Activated naive CD8-positive, alpha-beta T cell treated with anti-CD3 and anti-CD28 coated beads for 36 hours (primary cell): ENCODE results near the gene HOXA3. TPM values are rescaled to one million over a fixed set of nuclear protein-coding genes. Genes with fewer than 3 reads are reported as not detected.
A peak's percentile ranks its signal among the peaks of the same experiment; 100 is the strongest.

Experiments used
- DNase-seq: peaks from one replicate; pipeline ENCODE4 v3.0.0; 2021
- H3K27ac Mint-ChIP-seq: one replicate; pipeline ENCODE4 v1.8.0; 2022; ENCODE audit warnings: mild to moderate bottlenecking, moderate library complexity, mixed read lengths
- H3K27me3 Mint-ChIP-seq: one replicate; pipeline ENCODE4 v1.8.0; 2022; ENCODE audit warnings: mild to moderate bottlenecking, mixed read lengths
- H3K36me3 Mint-ChIP-seq: one replicate; pipeline ENCODE4 v1.8.0; 2021; ENCODE audit warnings: mild to moderate bottlenecking, mixed read lengths
- H3K4me1 Mint-ChIP-seq: one replicate; pipeline ENCODE4 v1.8.0; 2021; ENCODE audit warnings: mixed read lengths
- H3K4me3 Mint-ChIP-seq: one replicate; pipeline ENCODE4 v1.8.0; 2022; ENCODE audit warnings: mild to moderate bottlenecking, moderate library complexity, mixed read lengths
- H3K9me3 Mint-ChIP-seq: one replicate; pipeline ENCODE4 v1.8.0; 2022; ENCODE audit warnings: mixed read lengths
- total RNA-seq, 2 experiments: library from RNA; stranded (reverse); gene quantifications; one replicate each; pipeline ENCODE4 v1.2.3, GENCODE V29; 2021

HOXA3 gene
- total RNA-seq, 2 experiments from 2014 or later: not detected

GRCh38 chr7:27149842-27150567, 2.4 kb downstream of the HOXA3 start:
- H3K9me3 Mint-ChIP-seq: no peaks in the 10 kb centered on the region
- peaks cover 98% of the 10 kb centered on the region for H3K27me3 Mint-ChIP-seq
- no peak for DNase-seq
- peaks cover 2% of the 10 kb centered on the region for H3K36me3 Mint-ChIP-seq
- peaks cover 31% of the 10 kb centered on the region for H3K4me1 Mint-ChIP-seq
- H3K4me3 Mint-ChIP-seq: peak overlapping the region; percentile 64
- no peak overlapping the region for H3K27ac Mint-ChIP-seq

- Mint-ChIP-seq H3K4me3 (no peak overlapping the region), H3K27ac (no peak overlapping the region), H3K9me3 (no peaks in the 10 kb centered on the region), H3K36me3 (no peaks in the 10 kb centered on the region), H3K27me3 (peaks cover 95% of the 10 kb centered on the region), H3K4me1 (peaks cover 25% of the 10 kb centered on the region)
- no peak for DNase-seq
Observed at GRCh38 chr7:27148756-27149641, 3.4 kb downstream of the HOXA3 start.

- H3K9me3 Mint-ChIP-seq: no peaks in the 10 kb centered on the region
- DNase-seq: no peak
- H3K4me3 Mint-ChIP-seq: peak overlapping the region; percentile 65
- H3K27me3 Mint-ChIP-seq: peaks cover 89% of the 10 kb centered on the region
- no peak overlapping the region for H3K27ac Mint-ChIP-seq
- H3K4me1 Mint-ChIP-seq: peaks cover 25% of the 10 kb centered on the region
- no peaks in the 10 kb centered on the region for H3K36me3 Mint-ChIP-seq
Observed at GRCh38 chr7:27148031-27148755, 4.2 kb downstream of the HOXA3 start.

- Mint-ChIP-seq H3K4me3 (peak within 1 kb of the TSS; percentile 65), H3K9me3 (no peaks in the 10 kb centered on the region), H3K4me1 (peaks cover 25% of the 10 kb centered on the region), H3K27ac (no peak within 1 kb of the TSS), H3K36me3 (peaks cover 1% of the 10 kb centered on the region), H3K27me3 (peaks cover 87% of the 10 kb centered on the region)
- DNase-seq: no peak
Observed at GRCh38 chr7:27147199-27148030, 5.0 kb downstream of the HOXA3 start, which contains the start of gene HOXA6. Gene HOXA6 (minus strand): TSS chr7:27147774. CDS start chr7:27147749, 25 bp downstream.

- peaks cover 1% of the 10 kb centered on the region for H3K36me3 Mint-ChIP-seq
Observed at GRCh38 chr7:27146491-27147198, 5.7 kb downstream of the HOXA3 start.

GRCh38 chr7:27145914-27146412, 6.4 kb downstream of the HOXA3 start:
- H3K27me3 Mint-ChIP-seq: peaks cover 81% of the 10 kb centered on the region
- no peak overlapping the region for H3K4me3 Mint-ChIP-seq
- DNase-seq: no peak
- peaks cover 13% of the 10 kb centered on the region for H3K4me1 Mint-ChIP-seq
- H3K9me3 Mint-ChIP-seq: no peaks in the 10 kb centered on the region
- peaks cover 1% of the 10 kb centered on the region for H3K36me3 Mint-ChIP-seq
- no peak overlapping the region for H3K27ac Mint-ChIP-seq

More at GRCh38 chr7:27146491-27147198, 5.7 kb downstream of the HOXA3 start:
- Mint-ChIP-seq H3K27ac (no peak overlapping the region), H3K27me3 (peaks cover 82% of the 10 kb centered on the region), H3K9me3 (no peaks in the 10 kb centered on the region), H3K4me1 (peaks cover 20% of the 10 kb centered on the region), H3K4me3 (no peak overlapping the region)
- no peak for DNase-seq

- H3K27me3 Mint-ChIP-seq: peaks cover 78% of the 10 kb centered on the region
- no peak overlapping the region for H3K27ac Mint-ChIP-seq
- DNase-seq: no peak
- peaks cover 8% of the 10 kb centered on the region for H3K4me1 Mint-ChIP-seq
- peaks cover 1% of the 10 kb centered on the region for H3K36me3 Mint-ChIP-seq
- H3K4me3 Mint-ChIP-seq: no peak overlapping the region
- H3K9me3 Mint-ChIP-seq: no peaks in the 10 kb centered on the region
Observed at GRCh38 chr7:27145165-27145913, 7.0 kb downstream of the HOXA3 start.

GRCh38 chr7:27144781-27145164, 7.6 kb downstream of the HOXA3 start:
- H3K36me3 Mint-ChIP-seq: peaks cover 1% of the 10 kb centered on the region
- peaks cover 7% of the 10 kb centered on the region for H3K4me1 Mint-ChIP-seq
- peaks cover 72% of the 10 kb centered on the region for H3K27me3 Mint-ChIP-seq
- no peak overlapping the region for H3K4me3 Mint-ChIP-seq
- no peaks in the 10 kb centered on the region for H3K9me3 Mint-ChIP-seq
- no peak overlapping the region for H3K27ac Mint-ChIP-seq
- DNase-seq: no peak

GRCh38 chr7:27143950-27144780, 8.2 kb downstream of the HOXA3 start:
- no peak overlapping the region for H3K27ac Mint-ChIP-seq
- H3K4me1 Mint-ChIP-seq: peaks cover 7% of the 10 kb centered on the region
- no peak overlapping the region for H3K4me3 Mint-ChIP-seq
- peaks cover 1% of the 10 kb centered on the region for H3K36me3 Mint-ChIP-seq
- no peak for DNase-seq
- no peaks in the 10 kb centered on the region for H3K9me3 Mint-ChIP-seq
- H3K27me3 Mint-ChIP-seq: peaks cover 66% of the 10 kb centered on the region

- DNase-seq: no peak
- Mint-ChIP-seq H3K27ac (no peak within 1 kb of the TSS), H3K9me3 (no peaks in the 10 kb centered on the region), H3K36me3 (peaks cover 1% of the 10 kb centered on the region), H3K27me3 (peaks cover 66% of the 10 kb centered on the region), H3K4me3 (no peak within 1 kb of the TSS), H3K4me1 (peaks cover 4% of the 10 kb centered on the region)
Observed at GRCh38 chr7:27143023-27143949, 9.1 kb downstream of the HOXA3 start, which contains the start of gene HOXA5. Gene HOXA5 (minus strand): TSS chr7:27143681. CDS start chr7:27143607, 74 bp downstream.

GRCh38 chr7:27142580-27143022, 9.8 kb downstream of the HOXA3 start:
- peaks cover 1% of the 10 kb centered on the region for H3K36me3 Mint-ChIP-seq
- peaks cover 66% of the 10 kb centered on the region for H3K27me3 Mint-ChIP-seq
- no peaks in the 10 kb centered on the region for H3K4me1 Mint-ChIP-seq
- H3K27ac Mint-ChIP-seq: no peak overlapping the region
- H3K9me3 Mint-ChIP-seq: no peaks in the 10 kb centered on the region
- H3K4me3 Mint-ChIP-seq: no peak overlapping the region
- DNase-seq: no peak
